RPMI8226 (cell line): ENCODE results near the gene RAB42.
A peak's percentile ranks its signal among the peaks of the same experiment; 100 is the strongest.
"Not testable (repeated sequence)": the region's sequence is repeated elsewhere in the genome, so short reads cannot be mapped to it uniquely, and the experiment has no call there.

Experiments
- DNase-seq: peaks from one replicate; pipeline ENCODE4 v3.0.0-alpha.2; 2015

The RAB42 gene

GRCh38 chr1:28586585-28587391 lies 5.3 kb upstream of the RAB42 start:
- DNase-seq, result not testable (repeated sequence)

- no peak for DNase-seq
Observed at GRCh38 chr1:28592321-28593071, 431 bp downstream of the RAB42 start.

- DNase-seq, result not testable (repeated sequence)
Observed at GRCh38 chr1:28593988-28594356, 1.9 kb downstream of the RAB42 start.

DNA sequence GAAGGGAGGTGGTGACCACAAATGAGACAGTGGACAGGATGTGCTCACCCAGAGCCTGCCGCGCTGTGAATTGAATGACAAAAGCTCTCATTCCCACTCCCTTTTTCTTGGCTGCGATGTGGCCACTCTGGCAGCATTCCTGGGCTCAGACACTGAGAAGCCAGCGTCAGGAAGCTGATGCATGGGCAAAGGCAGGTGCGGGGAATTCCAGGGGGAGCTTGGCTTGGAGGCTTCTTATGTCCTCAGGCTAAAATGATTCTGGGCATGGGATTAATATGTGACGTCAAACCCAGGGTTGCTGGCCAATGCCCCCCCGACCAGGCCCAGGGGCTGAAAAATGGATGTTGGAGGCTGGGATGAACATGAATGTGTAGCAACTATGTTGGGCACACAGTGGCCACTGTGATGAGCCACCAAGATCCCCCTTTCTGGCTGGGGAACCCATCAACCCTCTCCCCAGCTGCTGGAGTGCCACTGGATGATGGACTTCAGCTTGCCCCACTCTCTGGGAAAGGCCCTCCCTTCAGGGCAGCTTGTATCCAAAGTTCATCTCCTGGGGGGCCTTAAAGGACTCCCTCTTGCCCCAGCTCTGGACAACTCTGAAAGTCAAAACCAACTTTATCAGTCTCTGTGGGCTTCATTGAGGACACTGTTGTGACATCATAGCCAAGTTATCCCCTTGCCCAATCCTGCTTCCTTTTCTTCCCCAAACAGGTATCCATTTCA lies 2.8 kb downstream of the RAB42 start:
- DNase-seq, result not testable (repeated sequence)

DNA sequence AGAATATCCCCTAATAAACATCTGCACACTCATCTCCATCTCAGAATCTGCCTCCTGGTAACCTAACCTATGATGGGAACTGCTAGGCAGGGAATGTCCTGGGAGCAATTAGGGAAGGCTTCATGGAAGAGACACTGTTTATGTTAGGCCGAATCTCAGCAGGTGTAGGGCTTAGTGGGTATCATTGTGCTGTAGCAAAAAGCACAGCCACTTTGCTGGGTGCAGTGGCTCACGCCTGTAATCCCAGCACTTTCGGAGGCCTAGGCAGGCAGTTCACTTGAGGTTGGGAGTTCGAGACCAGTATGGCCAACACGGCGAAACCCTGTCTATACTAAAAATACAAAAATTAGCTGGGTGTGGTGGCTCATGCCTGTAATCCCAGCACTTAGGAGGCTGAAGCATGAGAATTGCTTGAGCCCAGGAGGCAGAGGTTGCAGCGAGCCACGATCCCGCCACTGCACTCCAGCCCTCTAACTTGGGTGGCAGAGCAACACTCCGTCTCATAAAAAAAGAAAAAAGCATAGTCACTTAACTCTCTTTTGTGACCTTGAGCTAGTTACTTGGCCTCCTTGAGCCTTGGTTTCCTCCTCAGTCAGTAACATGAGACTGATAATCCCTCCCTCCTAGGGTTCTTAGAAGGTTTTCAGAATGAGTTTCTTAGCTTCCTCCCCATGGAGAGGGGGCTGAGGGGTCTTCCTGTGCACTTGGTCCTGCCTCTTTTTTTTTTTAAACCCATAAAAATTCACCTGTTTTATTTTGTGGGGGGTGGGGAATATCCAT lies 3.5 kb downstream of the RAB42 start:
- no peak for DNase-seq

DNA sequence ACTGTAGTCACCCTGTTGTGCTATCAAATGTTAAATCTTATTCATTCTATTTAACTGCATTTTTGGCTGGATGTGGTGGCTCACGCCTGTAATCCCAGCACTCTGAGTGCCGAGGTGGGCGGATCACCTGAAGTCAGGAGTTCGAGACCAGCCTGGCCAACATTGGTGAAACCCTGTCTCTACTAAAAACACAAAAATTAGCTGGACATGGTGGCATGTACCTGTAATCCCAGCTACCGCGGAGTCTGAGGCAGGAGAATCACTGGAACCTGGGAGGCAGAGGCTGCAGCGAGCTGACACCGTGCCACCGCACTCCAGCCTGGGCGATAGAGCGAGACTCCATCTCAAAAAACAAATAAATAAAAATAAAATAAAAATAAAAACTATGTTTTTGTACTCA lies 4.2 kb downstream of the RAB42 start:
- DNase-seq, result not testable (repeated sequence)

- peak; percentile 84 for DNase-seq
Observed at GRCh38 chr1:28601696-28602095, 9.6 kb downstream of the RAB42 start.

DNA sequence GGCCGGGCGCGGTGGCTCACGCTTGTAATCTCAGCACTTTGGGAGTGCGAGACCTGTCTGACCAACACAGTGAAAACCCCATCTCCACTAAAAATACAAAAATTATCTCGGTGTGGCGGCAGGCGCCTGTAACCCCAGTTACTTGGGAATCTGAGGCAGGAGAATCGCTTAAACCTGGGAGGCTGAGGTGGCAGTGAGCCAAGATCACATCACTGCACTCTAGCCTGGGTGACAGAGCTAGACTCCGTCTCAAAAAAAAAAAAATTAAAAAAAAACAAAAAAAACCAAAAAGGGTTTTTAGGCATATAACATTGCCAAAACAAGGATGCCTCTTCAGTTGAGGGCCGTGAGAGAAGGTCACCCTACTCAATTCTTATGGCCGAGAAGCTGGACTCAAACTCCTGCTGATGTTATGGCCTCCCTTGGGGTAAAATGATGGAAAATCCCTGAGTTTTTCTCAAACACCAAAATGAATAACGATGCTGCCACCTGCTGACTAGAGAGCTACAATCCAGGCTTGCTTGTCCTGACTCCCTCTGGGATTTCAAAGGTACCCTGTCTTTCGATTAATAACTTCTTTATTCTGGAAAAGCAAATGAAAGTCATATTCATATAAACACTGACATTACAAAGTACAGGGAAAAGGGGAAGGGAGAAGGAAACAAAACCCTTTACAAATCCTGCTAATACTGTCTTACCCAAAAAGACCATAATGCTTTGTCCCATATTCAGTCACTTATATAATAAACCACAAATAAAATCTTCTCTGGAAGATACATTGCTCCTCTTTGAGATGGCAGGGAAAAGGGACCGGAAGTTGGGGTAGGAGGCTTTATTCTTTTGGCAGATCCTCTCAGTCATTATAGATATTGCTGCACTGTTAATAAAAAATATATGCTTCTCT lies 10.7 kb downstream of the RAB42 start:
- peak; percentile 56 for DNase-seq

GRCh38 chr1:28604411-28604810 lies 12.3 kb downstream of the RAB42 start:
- DNase-seq, result no peak

- no peak for DNase-seq
Observed at GRCh38 chr1:28604962-28605361, 12.9 kb downstream of the RAB42 start.

GRCh38 chr1:28606771-28607170 lies 14.7 kb downstream of the RAB42 start:
- DNase-seq, result no peak

DNA sequence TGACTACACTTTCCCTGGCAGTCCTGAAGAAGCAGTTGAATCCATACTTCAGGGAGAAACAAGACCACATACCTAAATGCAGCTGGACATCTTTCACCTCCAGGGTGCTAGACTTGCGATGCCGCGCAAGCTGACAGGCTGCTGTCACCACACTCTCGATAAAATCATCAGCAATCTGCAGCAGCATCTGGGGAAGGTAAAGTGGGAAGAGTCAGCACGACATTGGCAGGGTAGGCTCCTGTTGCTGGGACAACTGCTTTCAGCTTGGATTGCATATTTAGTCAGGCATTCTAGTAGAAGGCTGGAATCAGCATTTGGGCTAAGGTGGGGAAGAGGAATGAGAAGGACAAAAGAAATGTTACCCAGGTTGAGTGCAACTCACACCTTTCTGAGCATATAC lies 21.1 kb downstream of the RAB42 start:
- DNase-seq, result no peak

- DNase-seq, result no peak
Observed at GRCh38 chr1:28631713-28632112, 39.6 kb downstream of the RAB42 start.

- no peak for DNase-seq
Observed at GRCh38 chr1:28632560-28632959, 40.5 kb downstream of the RAB42 start.

- DNase-seq, result peak; percentile 46
Observed at GRCh38 chr1:28640766-28641165, 48.7 kb downstream of the RAB42 start.

GRCh38 chr1:28642056-28642846 lies 50.2 kb downstream of the RAB42 start:
- peak; percentile 46 for DNase-seq

DNA sequence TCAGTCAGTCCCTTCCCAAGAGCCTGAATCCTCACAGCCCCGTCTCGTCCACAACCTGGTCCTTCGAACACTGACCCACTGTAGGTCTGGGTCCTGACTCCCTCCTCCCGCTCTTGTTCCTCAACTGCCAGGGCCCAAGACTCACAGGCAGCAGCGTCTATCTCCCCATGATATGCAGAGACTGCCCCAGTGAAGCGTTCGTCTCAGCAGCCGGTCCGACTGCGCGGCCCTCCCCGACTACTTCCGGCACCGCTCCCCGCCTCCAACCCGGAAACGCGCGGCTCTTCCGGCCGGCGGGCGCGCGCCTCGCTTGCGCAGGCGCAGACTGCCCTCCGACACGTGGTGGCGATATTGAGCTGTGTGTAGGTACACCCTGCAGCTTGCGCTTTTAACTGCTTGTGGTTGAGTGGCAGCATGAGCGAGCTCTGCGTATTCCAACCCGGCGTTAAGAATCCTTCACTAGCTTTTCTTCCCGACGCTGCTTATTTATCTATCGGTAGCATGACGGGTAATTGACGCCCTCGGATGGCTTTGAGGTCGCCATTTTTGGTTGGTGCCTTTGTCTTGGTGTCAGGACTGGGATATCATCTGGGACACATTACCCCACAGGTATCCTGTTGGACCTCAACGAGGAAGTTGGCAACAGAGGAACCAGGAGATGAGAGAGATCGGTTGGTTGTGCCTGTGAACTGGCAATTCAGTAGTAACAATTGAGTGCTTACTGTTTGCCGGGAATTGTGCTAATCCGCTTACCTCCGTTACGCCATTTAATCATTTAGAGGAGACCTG lies 51.0 kb downstream of the RAB42 start, which contains the start of gene TAF12:
Gene TAF12, minus strand, starts transcription at position 221 of the 789 bp plus-strand sequence. CDS start 20,986 bp downstream, outside the sequence.
- peak; percentile 99 for DNase-seq

DNA sequence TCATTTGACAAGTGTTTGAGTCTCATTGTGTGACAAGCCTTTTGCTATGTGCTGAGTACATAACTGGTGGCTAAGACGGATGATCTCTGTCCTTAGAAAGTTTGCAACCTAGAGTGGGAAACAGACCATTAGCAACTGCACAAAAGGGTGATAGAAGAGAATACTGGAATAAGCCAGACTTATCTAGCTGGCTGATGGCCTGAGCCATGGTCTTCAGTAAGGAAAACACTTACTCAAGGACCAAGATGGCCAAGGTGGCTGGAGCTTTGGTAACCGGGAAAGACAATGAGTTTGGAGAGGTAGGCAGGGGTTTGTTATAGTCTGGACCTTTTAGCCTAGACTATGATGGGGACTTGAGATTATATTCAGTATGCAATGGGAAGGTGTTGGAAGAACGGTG lies 52.4 kb downstream of the RAB42 start:
- no peak for DNase-seq
